Mesenteric fat pad (tissue), 1 donor: ENCODE measurements around the gene AJAP1. TPM values are rescaled to one million over a fixed set of nuclear protein-coding genes. Genes with fewer than 3 reads are reported as not detected.

Source experiments
- DNase-seq: peaks from one replicate; pipeline ENCODE4 v3.0.0-alpha.2; 2020; ENCODE audit warnings: low spot score
- total RNA-seq: library from RNA; stranded (reverse); fragmentation: NEBNext Ultra II Directional; extraction: Animal tissue kit (Norgen Biotek cat#: 25700); gene quantifications from one replicate; pipeline ENCODE4 v1.2.1, GENCODE V29; 2021
- donor health status: DM: yes; HTN: yes; CAD: no.

The AJAP1 gene
- total RNA-seq, 1 donor from 2014 or later: 0.55 TPM

GRCh38 chr1:4628992-4629391, 25.4 kb upstream of the AJAP1 start:
- no peak for DNase-seq

- DNase-seq: no peak
Measured at GRCh38 chr1:4630561-4630960, 23.8 kb upstream of the AJAP1 start.

GRCh38 chr1:4631321-4631720, 23.1 kb upstream of the AJAP1 start:
- DNase-seq: no peak

GRCh38 chr1:4633346-4633745, 21.1 kb upstream of the AJAP1 start:
- no peak for DNase-seq

- no peak for DNase-seq
Measured at GRCh38 chr1:4634156-4634792, 20.1 kb upstream of the AJAP1 start.

- DNase-seq: no peak
Measured at GRCh38 chr1:4634793-4635406, 19.5 kb upstream of the AJAP1 start.

GRCh38 chr1:4636186-4636585, 18.2 kb upstream of the AJAP1 start:
- DNase-seq: no peak

GRCh38 chr1:4636644-4637380, 17.6 kb upstream of the AJAP1 start:
- DNase-seq: no peak

GRCh38 chr1:4637616-4638344, 16.6 kb upstream of the AJAP1 start:
- no peak for DNase-seq

- no peak for DNase-seq
Measured at GRCh38 chr1:4638345-4638729, 16.1 kb upstream of the AJAP1 start.

- DNase-seq: no peak
Measured at GRCh38 chr1:4640931-4641330, 13.5 kb upstream of the AJAP1 start.

- DNase-seq: no peak
Measured at GRCh38 chr1:4647391-4647790, 7.0 kb upstream of the AJAP1 start.

GRCh38 chr1:4648657-4649056, 5.8 kb upstream of the AJAP1 start:
- no peak for DNase-seq

GRCh38 chr1:4650481-4650880, 3.9 kb upstream of the AJAP1 start:
- DNase-seq: no peak

- no peak for DNase-seq
Measured at GRCh38 chr1:4650981-4651380, 3.4 kb upstream of the AJAP1 start.

- no peak for DNase-seq
Measured at GRCh38 chr1:4652631-4653327, 1.6 kb upstream of the AJAP1 start.

- DNase-seq: no peak
Measured at GRCh38 chr1:4653328-4653660, 1.1 kb upstream of the AJAP1 start.

- DNase-seq: no peak
Measured at GRCh38 chr1:4654764-4655673, 610 bp downstream of the AJAP1 start.

GRCh38 chr1:4655674-4656532, 1.5 kb downstream of the AJAP1 start:
- DNase-seq: no peak
